Measurements from ENCODE around the gene TPSG1.
"Not testable (repeated sequence)": the region's sequence is repeated elsewhere in the genome, so short reads cannot be mapped to it uniquely, and the experiment has no call there.

TPSG1 gene

GRCh38 chr16:1194665-1195392 is 30.2 kb downstream of the TPSG1 start:
- no peak for DNase-seq

GRCh38 chr16:1193825-1194581 is 31.1 kb downstream of the TPSG1 start:
- no peak for DNase-seq

- no peak for DNase-seq
Observed at GRCh38 chr16:1193143-1193824, 31.8 kb downstream of the TPSG1 start.

- no peak for DNase-seq
Observed at GRCh38 chr16:1192384-1193073, 32.5 kb downstream of the TPSG1 start.

GRCh38 chr16:1190789-1191188 is 34.3 kb downstream of the TPSG1 start:
- not testable (repeated sequence) for DNase-seq

GRCh38 chr16:1189455-1189854 is 35.6 kb downstream of the TPSG1 start:
- no peak for DNase-seq

GRCh38 chr16:1188432-1189189 is 36.5 kb downstream of the TPSG1 start:
- peak; percentile 6 to 41 (median 25) for DNase-seq

GRCh38 chr16:1185460-1186207 is 39.4 kb downstream of the TPSG1 start:
- DNase-seq: not testable (repeated sequence)

GRCh38 chr16:1184980-1185379 is 40.1 kb downstream of the TPSG1 start:
- DNase-seq: no peak

GRCh38 chr16:1184156-1184868 is 40.8 kb downstream of the TPSG1 start:
- no peak for DNase-seq

- no peak for DNase-seq
Observed at GRCh38 chr16:1182950-1183907, 41.8 kb downstream of the TPSG1 start.

GRCh38 chr16:1182316-1182671 is 42.8 kb downstream of the TPSG1 start:
- DNase-seq: no peak

- no peak for DNase-seq
Observed at GRCh38 chr16:1181404-1182315, 43.4 kb downstream of the TPSG1 start.

GRCh38 chr16:1180549-1181403 is 44.3 kb downstream of the TPSG1 start:
- DNase-seq: no peak

- no peak for DNase-seq
Observed at GRCh38 chr16:1178295-1178910, 46.7 kb downstream of the TPSG1 start.

GRCh38 chr16:1177750-1178149 is 47.3 kb downstream of the TPSG1 start:
- DNase-seq: no peak

GRCh38 chr16:1177053-1177452 is 48.0 kb downstream of the TPSG1 start:
- no peak for DNase-seq
